SU-DHL-6 (cell line): ENCODE data around the gene IL10.

ENCODE experiments used
- EZH2phosphoT487 ChIP-seq: fragments of 200-600 bp; sonication (generic), shearing (Covaris generic); conservative IDR thresholded peaks from 2 replicates; pipeline ENCODE4 v1.6.1; 2018; ENCODE audit warnings: mild to moderate bottlenecking, antibody characterized with exemption, low read length, moderate library complexity, mixed read lengths
- TF ChIP-seq, protein P1 (sequence below): fragments of 200-600 bp; sonication (generic); IDR thresholded peaks from one replicate; pipeline ENCODE4 v1.5.1; 2017; ENCODE audit warnings: antibody characterized with exemption, mild to moderate bottlenecking, low read length, moderate library complexity; ENCODE audit not compliant: insufficient read depth, poor library complexity, severe bottlenecking

DNA sequence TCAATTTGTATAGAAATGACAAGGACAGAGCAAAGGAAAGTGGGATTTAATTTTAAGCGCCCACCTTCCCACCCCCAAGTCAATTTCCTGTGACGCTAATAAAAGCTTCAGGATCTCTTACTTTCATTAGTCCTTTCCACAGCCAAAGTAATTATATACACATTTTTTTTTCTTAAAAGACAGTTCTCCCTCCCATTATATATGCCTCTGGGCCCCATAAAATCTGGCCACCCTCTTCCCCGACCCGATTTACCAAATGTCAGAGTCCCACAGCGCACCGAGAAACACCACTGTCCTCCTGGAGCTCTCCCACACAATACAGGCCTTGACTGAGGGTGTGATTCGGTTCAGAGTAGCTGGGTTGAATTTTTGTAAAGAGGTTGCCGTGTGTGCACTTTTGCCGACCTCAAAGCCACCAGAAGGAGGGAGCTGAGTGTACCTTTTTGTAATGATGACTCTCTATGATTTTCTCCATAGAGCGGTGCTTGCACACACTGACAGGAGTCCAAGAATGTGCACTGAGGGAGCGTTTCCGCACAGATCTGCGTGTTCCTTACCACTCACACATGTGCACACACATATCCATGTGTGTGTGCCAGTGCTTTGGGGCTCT lies 26.2 kb upstream of the IL10 start:
- TF ChIP-seq, protein P1, sequence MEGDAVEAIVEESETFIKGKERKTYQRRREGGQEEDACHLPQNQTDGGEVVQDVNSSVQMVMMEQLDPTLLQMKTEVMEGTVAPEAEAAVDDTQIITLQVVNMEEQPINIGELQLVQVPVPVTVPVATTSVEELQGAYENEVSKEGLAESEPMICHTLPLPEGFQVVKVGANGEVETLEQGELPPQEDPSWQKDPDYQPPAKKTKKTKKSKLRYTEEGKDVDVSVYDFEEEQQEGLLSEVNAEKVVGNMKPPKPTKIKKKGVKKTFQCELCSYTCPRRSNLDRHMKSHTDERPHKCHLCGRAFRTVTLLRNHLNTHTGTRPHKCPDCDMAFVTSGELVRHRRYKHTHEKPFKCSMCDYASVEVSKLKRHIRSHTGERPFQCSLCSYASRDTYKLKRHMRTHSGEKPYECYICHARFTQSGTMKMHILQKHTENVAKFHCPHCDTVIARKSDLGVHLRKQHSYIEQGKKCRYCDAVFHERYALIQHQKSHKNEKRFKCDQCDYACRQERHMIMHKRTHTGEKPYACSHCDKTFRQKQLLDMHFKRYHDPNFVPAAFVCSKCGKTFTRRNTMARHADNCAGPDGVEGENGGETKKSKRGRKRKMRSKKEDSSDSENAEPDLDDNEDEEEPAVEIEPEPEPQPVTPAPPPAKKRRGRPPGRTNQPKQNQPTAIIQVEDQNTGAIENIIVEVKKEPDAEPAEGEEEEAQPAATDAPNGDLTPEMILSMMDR, result no peak
- no peak for TF ChIP-seq EZH2phosphoT487
